SK-N-MC (cell line): ENCODE measurements around the gene RAB7A.

Experiments
- EZH2 ChIP-seq: fragments of 200-600 bp; sonication (generic); IDR thresholded peaks from one replicate; pipeline ENCODE4 v1.6.1; 2017; ENCODE audit warnings: antibody characterized with exemption
- FOXP2 ChIP-seq: optimal IDR thresholded peaks from 2 replicates; pipeline ENCODE3; 2011; ENCODE audit warnings: mild to moderate bottlenecking, moderate library complexity; ENCODE audit not compliant: insufficient read depth; ENCODE audit errors: extremely low read length, control extremely low read depth
- POLR2AphosphoS5 ChIP-seq: IDR thresholded peaks from 2 replicates; pipeline ENCODE4 v1.6.1; 2012; ENCODE audit warnings: mild to moderate bottlenecking, low read depth, low read length, borderline replicate concordance

- no peak for TF ChIP-seq EZH2
- TF ChIP-seq POLR2AphosphoS5 = no peak
- no peak for TF ChIP-seq FOXP2
These were observed 109.1 kb downstream of the RAB7A start for GRCh38 chr3:128835096-128835495.
